ENCODE results near the gene TMTC4. TPM values are rescaled to one million over a fixed set of nuclear protein-coding genes. Genes with fewer than 3 reads are reported as not detected.
"Not testable (repeated sequence)": the region's sequence is repeated elsewhere in the genome, so short reads cannot be mapped to it uniquely, and the experiment has no call there.

TMTC4 gene
- total and polyA plus RNA-seq, 10 of the 15 experiments (the other 5 are each of a cell fraction or from before 2014, with no cell fraction given), result 3.3 to 24.6 (median 14.5) TPM

- H2AFZ ChIP-seq (ENCODE audit: control insufficient read depth, low read depth, low read length), result no peak overlapping the region
- no peak overlapping the region for H3K27ac ChIP-seq (ENCODE audit: control insufficient read depth, insufficient read depth)
- H4K20me1 ChIP-seq (ENCODE audit: control insufficient read depth, insufficient read depth), result no peaks in the 10 kb centered on the region
- ATAC-seq, result no peak
- H3K9ac ChIP-seq (ENCODE audit: control insufficient read depth, insufficient read depth, low read length), result no peak overlapping the region
- H3K27me3 ChIP-seq (replicated peaks in 1 of 2; ENCODE audit: control insufficient read depth in 2 of 2, insufficient read depth in 2 of 2, low read length in 1 of 2), result no peaks in the 10 kb centered on the region
- in situ Hi-C loops (cut with MboI), result no loop called here
- no peak for FAIRE-seq
- intact Hi-C loops (cut with micrococcal nuclease; ENCODE audit: unreplicated experiment), result no loop called here
- CTCF ChIA-PET, result no interaction called here
- no peaks in the 10 kb centered on the region for H3K9me3 ChIP-seq (replicated peaks; ENCODE audit: control insufficient read depth, insufficient read depth, low read length)
- H3K4me3 ChIP-seq, result no peak overlapping the region
- POLR2A ChIA-PET, result no interaction called here
- H3K4me2 ChIP-seq (ENCODE audit: control insufficient read depth, insufficient read depth), result no peak overlapping the region
- H3K4me1 ChIP-seq (ENCODE audit: control insufficient read depth, insufficient read depth, low read length), result peaks cover 5% of the 10 kb centered on the region
- no peak for TF ChIP-seq KLF5 (IDR thresholded peaks at IDR 0.05; ENCODE audit: partially characterized antibody)
- no peak for TF ChIP-seq EZH2 (IDR thresholded peaks at IDR 0.05; ENCODE audit: borderline replicate concordance, control insufficient read depth, low read depth, low read length)
- TF ChIP-seq RCOR1 (conservative IDR thresholded peaks at IDR 0.05; ENCODE audit: low read depth, low read length), result no peak
- no peak for TF ChIP-seq ATF7 (IDR thresholded peaks at IDR 0.05; ENCODE audit: low read depth)
- TF ChIP-seq POU2F2 (IDR thresholded peaks at IDR 0.05; ENCODE audit: borderline replicate concordance, low read depth, low read length), result no peak
- TF ChIP-seq SMAD5 (IDR thresholded peaks at IDR 0.05; ENCODE audit: low read depth), result no peak
- no peak for TF ChIP-seq EP300 (IDR thresholded peaks at IDR 0.05; ENCODE audit: borderline replicate concordance in 1 of 2, control insufficient read depth in 1 of 2, low read depth in 2 of 2, low read length in 2 of 2)
- TF ChIP-seq ZNF217 (IDR thresholded peaks at IDR 0.05), result no peak
- TF ChIP-seq PAX8 (IDR thresholded peaks at IDR 0.05), result no peak
- TF ChIP-seq LARP7 (IDR thresholded peaks at IDR 0.05), result no peak
- no peak for TF ChIP-seq USF2 (IDR thresholded peaks at IDR 0.05; ENCODE audit: borderline replicate concordance, low read depth, low read length)
- TF ChIP-seq BHLHE40 (IDR thresholded peaks at IDR 0.05; ENCODE audit: borderline replicate concordance in 1 of 2, low read depth in 2 of 2, low read length in 1 of 2), result no peak
- TF ChIP-seq RUNX3 (IDR thresholded peaks at IDR 0.05; ENCODE audit: low read length), result no peak
- TF ChIP-seq NFIC (IDR thresholded peaks at IDR 0.05; ENCODE audit: low read depth, low read length), result no peak
- DNase-seq (ENCODE audit: low read depth, low spot score), result no peak
- no TSS peak for BruUV-seq (replicated peaks)
- SMC1A ChIA-PET (ENCODE audit: uncharacterized antibody, unreplicated experiment), result no interaction called here
- no peaks in the 10 kb centered on the region for H3K36me3 ChIP-seq (ENCODE audit: control insufficient read depth in 2 of 2, insufficient read depth in 2 of 2, low read length in 1 of 2)
- RAD21 ChIA-PET (ENCODE audit: unreplicated experiment), result no interaction called here
- no peaks in the 10 kb centered on the region for H3K79me2 ChIP-seq (ENCODE audit: control insufficient read depth, insufficient read depth, low read length)
- WGBS (ENCODE audit: insufficient coverage, insufficient replicate concordance, low lambda C conversion rate, missing lambda C conversion rate), result 56% methylated on average over 3 of the region's 3 CpGs
Measured at GRCh38 chr13:100680131-100680530, 5.5 kb upstream of the TMTC4 start.

GRCh38 chr13:100677128-100677527 lies 2.5 kb upstream of the TMTC4 start:
- H3K9me3 ChIP-seq (replicated peaks; ENCODE audit: control insufficient read depth, insufficient read depth, low read length); H2AFZ ChIP-seq (ENCODE audit: control insufficient read depth, low read depth, low read length); DNase-seq (ENCODE audit: low read depth, low spot score); CTCF ChIA-PET; BruUV-seq (replicated peaks); POLR2A ChIA-PET; intact Hi-C loops (cut with micrococcal nuclease; ENCODE audit: unreplicated experiment); H3K27me3 ChIP-seq (replicated peaks in 1 of 2; ENCODE audit: control insufficient read depth in 2 of 2, insufficient read depth in 2 of 2, low read length in 1 of 2); RAD21 ChIA-PET (ENCODE audit: unreplicated experiment); H3K27ac ChIP-seq (ENCODE audit: control insufficient read depth, insufficient read depth); in situ Hi-C loops (cut with MboI); H3K4me3 ChIP-seq; H3K36me3 ChIP-seq (ENCODE audit: control insufficient read depth in 2 of 2, insufficient read depth in 2 of 2, low read length in 1 of 2); FAIRE-seq; H3K4me2 ChIP-seq (ENCODE audit: control insufficient read depth, insufficient read depth); H4K20me1 ChIP-seq (ENCODE audit: control insufficient read depth, insufficient read depth); H3K9ac ChIP-seq (ENCODE audit: control insufficient read depth, insufficient read depth, low read length); SMC1A ChIA-PET (ENCODE audit: uncharacterized antibody, unreplicated experiment); ATAC-seq; H3K4me1 ChIP-seq (ENCODE audit: control insufficient read depth, insufficient read depth, low read length): not testable (repeated sequence)
- WGBS (ENCODE audit: insufficient coverage, insufficient replicate concordance, low lambda C conversion rate, missing lambda C conversion rate), result 93% methylated on average over 5 of the region's 5 CpGs
- H3K79me2 ChIP-seq (ENCODE audit: control insufficient read depth, insufficient read depth, low read length), result peaks cover 12% of the 10 kb centered on the region
